Mammary epithelial cell (primary cell): ENCODE results near the gene ODAD4.

Source experiments
- EZH2 ChIP-seq: IDR thresholded peaks from 2 replicates; pipeline ENCODE4 v1.6.1; 2012; ENCODE audit warnings: low read length, inconsistent platforms, borderline replicate concordance
- TF ChIP-seq, protein P1 (sequence below), 2 donors: IDR thresholded peaks in 1 of 2; conservative IDR thresholded peaks in 1 of 2; 2 replicates each; pipeline ENCODE4 v1.5.1; 2011 to 2012; ENCODE audit warnings: inconsistent platforms in 2 of 2, low read length in 2 of 2, mild to moderate bottlenecking in 2 of 2, control low read depth in 1 of 2, low read depth in 1 of 2; ENCODE audit not compliant: insufficient read depth in 1 of 2; ENCODE audit errors: extremely low read depth in 1 of 2

DNA sequence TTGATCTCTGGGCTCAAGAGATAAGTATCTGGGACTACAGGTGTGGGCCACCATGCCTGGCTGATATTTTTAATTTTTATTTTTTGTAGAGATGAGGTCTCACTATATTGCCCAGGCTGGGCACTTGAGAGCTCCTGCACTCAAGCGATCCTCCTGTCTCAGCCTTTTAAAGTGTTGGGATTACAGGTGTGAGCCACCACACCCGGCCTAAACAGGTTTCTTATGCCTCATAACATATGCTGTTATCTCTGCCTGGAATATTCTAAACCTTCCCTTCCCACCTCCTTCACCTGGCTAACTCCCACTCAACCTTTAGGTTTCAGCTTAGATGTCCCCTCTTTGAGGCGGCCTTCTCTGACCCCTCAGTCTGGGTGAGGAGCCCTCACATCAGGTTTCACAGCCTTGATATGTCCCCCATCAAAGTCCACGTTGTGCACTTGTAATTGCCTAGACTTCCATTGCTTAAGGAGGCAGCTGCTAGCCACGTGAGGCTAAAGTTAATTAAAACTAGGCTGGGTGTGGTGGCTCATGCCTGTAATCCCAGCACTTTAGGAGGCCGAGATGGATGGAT, 27.5 kb downstream of the ODAD4 start:
- TF ChIP-seq, protein P1, sequence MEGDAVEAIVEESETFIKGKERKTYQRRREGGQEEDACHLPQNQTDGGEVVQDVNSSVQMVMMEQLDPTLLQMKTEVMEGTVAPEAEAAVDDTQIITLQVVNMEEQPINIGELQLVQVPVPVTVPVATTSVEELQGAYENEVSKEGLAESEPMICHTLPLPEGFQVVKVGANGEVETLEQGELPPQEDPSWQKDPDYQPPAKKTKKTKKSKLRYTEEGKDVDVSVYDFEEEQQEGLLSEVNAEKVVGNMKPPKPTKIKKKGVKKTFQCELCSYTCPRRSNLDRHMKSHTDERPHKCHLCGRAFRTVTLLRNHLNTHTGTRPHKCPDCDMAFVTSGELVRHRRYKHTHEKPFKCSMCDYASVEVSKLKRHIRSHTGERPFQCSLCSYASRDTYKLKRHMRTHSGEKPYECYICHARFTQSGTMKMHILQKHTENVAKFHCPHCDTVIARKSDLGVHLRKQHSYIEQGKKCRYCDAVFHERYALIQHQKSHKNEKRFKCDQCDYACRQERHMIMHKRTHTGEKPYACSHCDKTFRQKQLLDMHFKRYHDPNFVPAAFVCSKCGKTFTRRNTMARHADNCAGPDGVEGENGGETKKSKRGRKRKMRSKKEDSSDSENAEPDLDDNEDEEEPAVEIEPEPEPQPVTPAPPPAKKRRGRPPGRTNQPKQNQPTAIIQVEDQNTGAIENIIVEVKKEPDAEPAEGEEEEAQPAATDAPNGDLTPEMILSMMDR (conservative IDR thresholded peaks at IDR 0.05 in 1 of 2, IDR thresholded peaks at IDR 0.05 in 1 of 2; ENCODE audit: extremely low read depth in 1 of 2, insufficient read depth in 1 of 2, low read depth in 1 of 2, low read length in 2 of 2) = no peak
- no peak for TF ChIP-seq EZH2
